Calu3 (cell line): ENCODE measurements around the gene ACSF2. TPM values are rescaled to one million over a fixed set of nuclear protein-coding genes. Genes with fewer than 3 reads are reported as not detected.

ENCODE experiments used
- BruUV-seq: library from RNA; stranded (reverse); fragments of 400-500 nt; replicated peaks from 2 replicates; lab custom pipeline; 2021; lab: Mats Ljungman, UMichigan
- CTCF ChIA-PET: fragments of 300-600 bp; sonication (Branson Sonifier 250); formaldehyde crosslinking; loops from one replicate; lab custom pipeline; 2022; ENCODE audit warnings: antibody characterized with exemption; lab: Charles Lee
- DNase-seq: peaks from one replicate; pipeline ENCODE4 v3.0.0; 2022
- H3K27ac Mint-ChIP-seq: one replicate; pipeline ENCODE4 v1.8.0; 2022; ENCODE audit warnings: mixed read lengths; ENCODE audit not compliant: unreplicated experiment
- H3K27me3 Mint-ChIP-seq: one replicate; pipeline ENCODE4 v1.8.0; 2022; ENCODE audit warnings: mixed read lengths; ENCODE audit not compliant: unreplicated experiment
- H3K36me3 Mint-ChIP-seq: one replicate; pipeline ENCODE4 v1.8.0; 2022; ENCODE audit warnings: mild to moderate bottlenecking, moderate library complexity, mixed read lengths; ENCODE audit not compliant: insufficient read depth, unreplicated experiment
- H3K4me1 Mint-ChIP-seq: one replicate; pipeline ENCODE4 v1.8.0; 2022; ENCODE audit warnings: mild to moderate bottlenecking, low read depth, mixed read lengths; ENCODE audit not compliant: unreplicated experiment
- H3K4me3 Mint-ChIP-seq: one replicate; pipeline ENCODE4 v1.8.0; 2022; ENCODE audit warnings: mild to moderate bottlenecking, low read depth, moderate library complexity, mixed read lengths; ENCODE audit not compliant: unreplicated experiment
- H3K9me3 Mint-ChIP-seq: one replicate; pipeline ENCODE4 v1.8.0; 2022; ENCODE audit warnings: low read depth, mixed read lengths; ENCODE audit not compliant: unreplicated experiment
- intact Hi-C: fragments of 100-400 bp; cut with micrococcal nuclease; formaldehyde crosslinking; loops from one replicate; pipeline ENCODE4 v1.10.0; 2022; ENCODE audit not compliant: unreplicated experiment
- total RNA-seq: library from RNA; stranded (reverse); gene quantifications from 2 replicates; pipeline ENCODE4 v1.2.3, GENCODE V29; 2022
- TF ChIP-seq, protein P1 (sequence below): fragments of 200-600 bp; IDR thresholded peaks from one replicate; pipeline ENCODE4 v1.8.0; 2022; ENCODE audit warnings: antibody characterized with exemption; ENCODE audit not compliant: unreplicated experiment

The ACSF2 gene
- total RNA-seq, 1 experiment from 2014 or later = 148 TPM

DNA sequence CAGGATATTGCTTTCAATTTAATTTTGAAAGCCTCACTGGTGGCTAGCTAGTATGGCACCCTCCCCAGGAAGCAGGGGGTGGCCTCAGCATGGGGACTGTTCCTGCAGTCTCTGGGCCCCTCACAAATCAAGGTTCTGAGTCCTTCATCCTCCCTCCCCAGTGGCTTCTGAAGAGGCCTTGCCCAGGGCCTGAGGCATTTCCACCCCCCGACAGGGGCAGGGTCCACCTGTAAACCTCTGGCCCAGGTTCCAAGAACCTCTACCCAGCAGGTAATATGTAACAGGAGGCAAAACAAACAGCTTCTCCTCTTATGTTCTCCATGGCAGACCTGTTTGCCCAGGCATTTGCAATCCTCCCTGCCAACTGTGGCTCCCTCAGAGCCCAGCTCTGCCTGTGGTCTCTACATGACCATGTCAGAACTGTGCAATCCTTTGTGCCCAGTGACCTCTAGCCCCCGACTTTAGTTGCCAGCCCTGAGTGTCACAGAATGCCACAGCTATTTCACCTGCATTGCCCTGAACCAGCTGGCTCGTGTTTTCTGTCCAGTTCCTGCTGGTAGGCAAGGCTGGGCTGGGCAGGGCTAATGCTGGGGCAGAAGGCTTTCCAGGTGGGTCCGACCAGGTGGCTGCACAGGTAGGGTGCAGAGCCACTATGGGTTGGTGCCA lies 14.3 kb downstream of the ACSF2 start:
- Mint-ChIP-seq H3K27ac (peak overlapping the region; percentile 20), H3K4me3 (peak overlapping the region; percentile 12), H3K27me3 (no peaks in the 10 kb centered on the region), H3K4me1 (peaks cover 45% of the 10 kb centered on the region), H3K9me3 (no peaks in the 10 kb centered on the region), H3K36me3 (peaks cover 38% of the 10 kb centered on the region)
- BruUV-seq = no TSS peak
- peak; percentile 61 for DNase-seq
- TF ChIP-seq, protein P1, sequence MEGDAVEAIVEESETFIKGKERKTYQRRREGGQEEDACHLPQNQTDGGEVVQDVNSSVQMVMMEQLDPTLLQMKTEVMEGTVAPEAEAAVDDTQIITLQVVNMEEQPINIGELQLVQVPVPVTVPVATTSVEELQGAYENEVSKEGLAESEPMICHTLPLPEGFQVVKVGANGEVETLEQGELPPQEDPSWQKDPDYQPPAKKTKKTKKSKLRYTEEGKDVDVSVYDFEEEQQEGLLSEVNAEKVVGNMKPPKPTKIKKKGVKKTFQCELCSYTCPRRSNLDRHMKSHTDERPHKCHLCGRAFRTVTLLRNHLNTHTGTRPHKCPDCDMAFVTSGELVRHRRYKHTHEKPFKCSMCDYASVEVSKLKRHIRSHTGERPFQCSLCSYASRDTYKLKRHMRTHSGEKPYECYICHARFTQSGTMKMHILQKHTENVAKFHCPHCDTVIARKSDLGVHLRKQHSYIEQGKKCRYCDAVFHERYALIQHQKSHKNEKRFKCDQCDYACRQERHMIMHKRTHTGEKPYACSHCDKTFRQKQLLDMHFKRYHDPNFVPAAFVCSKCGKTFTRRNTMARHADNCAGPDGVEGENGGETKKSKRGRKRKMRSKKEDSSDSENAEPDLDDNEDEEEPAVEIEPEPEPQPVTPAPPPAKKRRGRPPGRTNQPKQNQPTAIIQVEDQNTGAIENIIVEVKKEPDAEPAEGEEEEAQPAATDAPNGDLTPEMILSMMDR = no peak
- CTCF ChIA-PET = interaction anchor here (0.7 to 1.4 kb wide), 5 partner anchors 13 to 61 kb away, joined by 3 to 8 read pairs (median 3); partner anchors contain the start of genes ACSF2 and LRRC59
- intact Hi-C loops = loop anchor here (2.0 to 5.0 kb wide), 3 partner anchors 14 to 43 kb away; partner anchors contain the start of genes ACSF2, LRRC59 and RSAD1

DNA sequence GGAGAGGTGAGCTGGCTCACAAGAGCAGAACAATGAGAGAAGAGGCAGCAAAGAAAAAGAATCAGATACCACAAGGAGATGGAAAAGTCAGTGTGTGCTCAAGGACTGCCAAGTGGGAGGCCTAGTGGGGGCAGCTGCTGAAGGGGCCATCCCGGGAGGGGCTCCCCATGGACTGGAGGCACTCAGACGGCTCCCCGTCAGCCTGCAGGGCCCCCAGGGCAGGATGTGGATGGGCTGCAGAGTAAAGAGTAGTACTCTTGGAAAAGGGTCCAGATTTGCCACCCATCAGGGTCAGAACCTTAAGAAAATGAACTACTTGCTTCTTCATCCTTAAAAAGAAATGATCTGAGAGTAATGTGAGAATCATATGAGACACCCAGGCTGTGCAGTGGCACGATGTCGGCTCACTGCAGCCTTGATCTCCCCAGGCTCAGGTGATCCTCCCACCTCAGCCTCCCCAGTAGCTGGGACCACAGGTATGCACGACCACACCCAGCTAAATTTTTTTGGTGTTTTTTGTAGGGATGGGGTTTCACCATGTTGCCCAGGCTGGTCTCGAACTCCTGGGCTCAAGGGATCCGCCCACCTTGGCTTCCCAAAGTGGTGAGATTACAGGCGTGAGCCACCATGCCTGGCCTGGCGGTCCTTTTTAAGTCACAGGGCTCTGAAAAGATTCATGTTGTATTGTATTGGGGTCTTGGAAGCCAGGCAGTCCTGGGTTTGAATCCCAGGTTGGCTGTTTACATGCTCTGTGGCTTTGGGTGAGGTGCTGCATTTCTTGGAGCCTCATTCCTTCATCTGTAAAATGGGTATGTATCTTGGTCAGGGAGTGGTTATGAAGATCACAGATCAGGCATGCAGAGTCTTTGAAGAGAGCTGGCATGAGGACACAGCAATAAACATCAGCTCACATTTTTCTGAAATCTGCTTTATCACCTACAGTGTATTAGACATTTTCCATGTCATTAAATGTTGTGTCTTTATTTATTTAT lies 15.1 kb downstream of the ACSF2 start:
- no peaks in the 10 kb centered on the region for H3K27me3 Mint-ChIP-seq
- DNase-seq = no peak
- H3K4me3 Mint-ChIP-seq = peak overlapping the region; percentile 12
- H3K4me1 Mint-ChIP-seq = peaks cover 46% of the 10 kb centered on the region
- BruUV-seq = no TSS peak
- no peaks in the 10 kb centered on the region for H3K9me3 Mint-ChIP-seq
- peaks cover 41% of the 10 kb centered on the region for H3K36me3 Mint-ChIP-seq
- peak overlapping the region; percentile 20 for H3K27ac Mint-ChIP-seq
- intact Hi-C loops = loop anchor here (2.0 to 5.0 kb wide), 3 partner anchors 14 to 44 kb away; partner anchors contain the start of genes ACSF2, LRRC59 and RSAD1
- TF ChIP-seq, protein P1 = no peak
- CTCF ChIA-PET = interaction anchor here (0.8 to 1.4 kb wide), 4 partner anchors 15 to 61 kb away, joined by 3 to 8 read pairs (median 4); partner anchors contain the start of genes ACSF2 and LRRC59

DNA sequence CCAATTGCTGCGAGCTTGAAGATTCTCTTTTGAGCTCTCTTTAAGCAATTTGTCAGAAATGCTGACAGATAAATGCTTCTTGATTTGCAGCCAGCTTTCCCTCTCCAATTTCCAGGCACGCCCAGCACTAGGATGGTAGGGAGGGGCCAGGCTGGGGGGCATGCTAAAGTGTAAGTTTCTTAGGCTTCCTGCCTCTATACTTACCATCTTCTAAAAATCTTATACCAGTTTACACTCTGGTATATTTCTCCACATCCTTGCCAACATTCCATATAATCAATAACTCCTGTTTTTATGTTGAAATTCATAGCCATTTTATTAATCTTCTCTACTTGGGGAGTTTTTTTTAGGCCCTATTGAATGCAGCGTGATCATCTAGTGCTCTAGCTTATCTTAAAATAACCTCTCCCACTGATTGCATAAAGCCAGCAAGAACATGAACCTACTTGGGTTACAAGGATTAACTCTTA lies 17.5 kb downstream of the ACSF2 start:
- TF ChIP-seq, protein P1 = no peak
- no TSS peak for BruUV-seq
- no peaks in the 10 kb centered on the region for H3K9me3 Mint-ChIP-seq
- H3K4me1 Mint-ChIP-seq = peaks cover 52% of the 10 kb centered on the region
- H3K27ac Mint-ChIP-seq = peak overlapping the region; percentile 62
- peak overlapping the region; percentile 20 for H3K4me3 Mint-ChIP-seq
- CTCF ChIA-PET = interaction anchor here (0.6 to 2.3 kb wide), 5 partner anchors 9 to 82 kb away, joined by 3 to 11 read pairs (median 6); partner anchors contain the start of gene LRRC59
- H3K36me3 Mint-ChIP-seq = peaks cover 46% of the 10 kb centered on the region
- DNase-seq = no peak
- intact Hi-C loops = loop anchor here (5.0 kb wide), 2 partner anchors 34 to 46 kb away; partner anchors contain the start of genes LRRC59 and RSAD1
- H3K27me3 Mint-ChIP-seq = no peaks in the 10 kb centered on the region
